Mesenchymal stem cell (in vitro differentiated cells and primary cell): Measurements from ENCODE around the gene PTPN20. TPM values are rescaled to one million over a fixed set of nuclear protein-coding genes. Genes with fewer than 3 reads are reported as not detected.
"Not testable (repeated sequence)": the region's sequence is repeated elsewhere in the genome, so short reads cannot be mapped to it uniquely, and the experiment has no call there.

ENCODE experiments used
- DNase-seq: peaks from one replicate; pipeline ENCODE4 v3.0.0-alpha.2; 2013
- H2AFZ ChIP-seq: one replicate; pipeline ENCODE4 v1.6.1; 2013; ENCODE audit warnings: low read depth, mild to moderate bottlenecking, control low read depth, inconsistent platforms, low read length, moderate library complexity
- H2AK5ac ChIP-seq: 2 replicates; pipeline ENCODE4 v1.6.1; 2013; ENCODE audit warnings: low read length, moderate library complexity, mild to moderate bottlenecking, inconsistent platforms; ENCODE audit not compliant: severe bottlenecking
- H2BK120ac ChIP-seq: one replicate; pipeline ENCODE4 v1.6.1; 2013; ENCODE audit warnings: low read depth, mild to moderate bottlenecking, inconsistent platforms, low read length, moderate library complexity
- H2BK12ac ChIP-seq, 2 experiments: one replicate each; pipeline ENCODE4 v1.6.1; 2013; ENCODE audit warnings: inconsistent platforms in 2 of 2, low read length in 2 of 2, mild to moderate bottlenecking in 2 of 2, moderate library complexity in 2 of 2, control low read depth in 1 of 2
- H2BK15ac ChIP-seq: one replicate; pipeline ENCODE4 v1.6.1; 2013; ENCODE audit warnings: mild to moderate bottlenecking, low read depth, inconsistent platforms; ENCODE audit not compliant: poor library complexity, severe bottlenecking
- H2BK5ac ChIP-seq: 2 replicates; pipeline ENCODE4 v1.6.1; 2013; ENCODE audit warnings: low read depth, mild to moderate bottlenecking, low read length, control low read depth, inconsistent platforms; ENCODE audit not compliant: poor library complexity, severe bottlenecking
- H3K14ac ChIP-seq, 2 experiments: one replicate each; pipeline ENCODE4 v1.6.1; 2013; ENCODE audit warnings: inconsistent platforms in 2 of 2, low read length in 2 of 2, control low read depth in 1 of 2, mild to moderate bottlenecking in 1 of 2, moderate library complexity in 1 of 2
- H3K18ac ChIP-seq, 2 experiments: one replicate each; pipeline ENCODE4 v1.6.1; 2013; ENCODE audit warnings: inconsistent platforms in 2 of 2, low read length in 2 of 2, control low read depth in 1 of 2, low read depth in 1 of 2, mild to moderate bottlenecking in 1 of 2
- H3K23ac ChIP-seq, 2 experiments: one replicate each; pipeline ENCODE4 v1.6.1; 2013; ENCODE audit warnings: inconsistent platforms in 2 of 2, low read length in 2 of 2, mild to moderate bottlenecking in 2 of 2, moderate library complexity in 2 of 2, control low read depth in 1 of 2
- H3K27ac ChIP-seq: 2 replicates; pipeline ENCODE4 v1.5.1; 2013; ENCODE audit warnings: mild to moderate bottlenecking, moderate library complexity, low read length, control low read depth, inconsistent platforms; ENCODE audit not compliant: poor library complexity, severe bottlenecking
- H3K27me3 ChIP-seq, 2 experiments: 2 replicates each; pipeline versions ENCODE4 v1.6.1 to v1.7.0; 2013; ENCODE audit warnings: low read length in 2 of 2, mild to moderate bottlenecking in 2 of 2, moderate library complexity in 2 of 2, control low read depth in 1 of 2, inconsistent platforms in 1 of 2; ENCODE audit not compliant: control insufficient read depth in 1 of 2, insufficient read depth in 1 of 2
- H3K36me3 ChIP-seq, 2 experiments: 2 replicates each; pipeline versions ENCODE4 v1.6.1 to v1.7.0; 2013; ENCODE audit warnings: low read length in 2 of 2, control low read depth in 1 of 2, inconsistent platforms in 1 of 2, low read depth in 1 of 2, mild to moderate bottlenecking in 1 of 2; ENCODE audit not compliant: insufficient read depth in 2 of 2, control insufficient read depth in 1 of 2
- H3K4ac ChIP-seq, 2 experiments: one replicate each; pipeline ENCODE4 v1.6.1; 2013; ENCODE audit warnings: inconsistent platforms in 2 of 2, low read length in 2 of 2, mild to moderate bottlenecking in 2 of 2, moderate library complexity in 2 of 2, control low read depth in 1 of 2, low read depth in 1 of 2
- H3K4me1 ChIP-seq: 2 replicates; pipeline ENCODE4 v1.6.1; 2013; ENCODE audit warnings: low read depth, low read length, control low read depth; ENCODE audit not compliant: control insufficient read depth, insufficient read depth
- H3K4me2 ChIP-seq: 2 replicates; pipeline ENCODE4 v1.6.1; 2013; ENCODE audit warnings: low read length, mild to moderate bottlenecking, inconsistent platforms; ENCODE audit not compliant: poor library complexity, severe bottlenecking
- H3K4me3 ChIP-seq, 2 experiments: 2 replicates each; pipeline versions ENCODE4 v1.5.1 to v1.7.0; 2013; ENCODE audit warnings: low read length in 2 of 2, mild to moderate bottlenecking in 2 of 2, control low read depth in 1 of 2, low read depth in 1 of 2; ENCODE audit not compliant: insufficient read depth in 1 of 2
- H3K79me1 ChIP-seq: replicated peaks from 2 replicates; pipeline ENCODE4 v1.6.1; 2013; ENCODE audit warnings: mild to moderate bottlenecking, control low read depth, low read length, inconsistent platforms; ENCODE audit not compliant: poor library complexity, severe bottlenecking
- H3K9ac ChIP-seq: 2 replicates; pipeline ENCODE4 v1.7.0; 2013; ENCODE audit warnings: mild to moderate bottlenecking, low read length, moderate library complexity
- H3K9me3 ChIP-seq: 2 replicates; pipeline ENCODE4 v1.7.0; 2013; ENCODE audit warnings: mild to moderate bottlenecking, low read length; ENCODE audit not compliant: control insufficient read depth
- H4K8ac ChIP-seq: one replicate; pipeline ENCODE4 v1.6.1; 2013; ENCODE audit warnings: inconsistent platforms, mild to moderate bottlenecking, low read length, moderate library complexity
- H4K91ac ChIP-seq: one replicate; pipeline ENCODE4 v1.6.1; 2013; ENCODE audit warnings: mild to moderate bottlenecking, low read length, inconsistent platforms
- WGBS: methylation state at CpG from one replicate; pipeline ENCODE4 v1.1.7; 2013; ENCODE audit warnings: mixed read lengths; 5-methylcytosine and 5-hydroxymethylcytosine counted together
- polyA plus RNA-seq, 2 experiments: library from polyadenylated mRNA; stranded (reverse); fragments of 200-250 nt; gene quantifications; one replicate each; pipeline ENCODE4 v1.2.3, GENCODE V29; 2013

PTPN20 gene, protein sequence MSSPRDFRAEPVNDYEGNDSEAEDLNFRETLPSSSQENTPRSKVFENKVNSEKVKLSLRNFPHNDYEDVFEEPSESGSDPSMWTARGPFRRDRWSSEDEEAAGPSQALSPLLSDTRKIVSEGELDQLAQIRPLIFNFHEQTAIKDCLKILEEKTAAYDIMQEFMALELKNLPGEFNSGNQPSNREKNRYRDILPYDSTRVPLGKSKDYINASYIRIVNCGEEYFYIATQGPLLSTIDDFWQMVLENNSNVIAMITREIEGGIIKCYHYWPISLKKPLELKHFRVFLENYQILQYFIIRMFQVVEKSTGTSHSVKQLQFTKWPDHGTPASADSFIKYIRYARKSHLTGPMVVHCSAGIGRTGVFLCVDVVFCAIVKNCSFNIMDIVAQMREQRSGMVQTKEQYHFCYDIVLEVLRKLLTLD
- polyA plus RNA-seq (2013, experiment 1 of 2) = not detected
- polyA plus RNA-seq (2013, experiment 2 of 2) = not detected

DNA sequence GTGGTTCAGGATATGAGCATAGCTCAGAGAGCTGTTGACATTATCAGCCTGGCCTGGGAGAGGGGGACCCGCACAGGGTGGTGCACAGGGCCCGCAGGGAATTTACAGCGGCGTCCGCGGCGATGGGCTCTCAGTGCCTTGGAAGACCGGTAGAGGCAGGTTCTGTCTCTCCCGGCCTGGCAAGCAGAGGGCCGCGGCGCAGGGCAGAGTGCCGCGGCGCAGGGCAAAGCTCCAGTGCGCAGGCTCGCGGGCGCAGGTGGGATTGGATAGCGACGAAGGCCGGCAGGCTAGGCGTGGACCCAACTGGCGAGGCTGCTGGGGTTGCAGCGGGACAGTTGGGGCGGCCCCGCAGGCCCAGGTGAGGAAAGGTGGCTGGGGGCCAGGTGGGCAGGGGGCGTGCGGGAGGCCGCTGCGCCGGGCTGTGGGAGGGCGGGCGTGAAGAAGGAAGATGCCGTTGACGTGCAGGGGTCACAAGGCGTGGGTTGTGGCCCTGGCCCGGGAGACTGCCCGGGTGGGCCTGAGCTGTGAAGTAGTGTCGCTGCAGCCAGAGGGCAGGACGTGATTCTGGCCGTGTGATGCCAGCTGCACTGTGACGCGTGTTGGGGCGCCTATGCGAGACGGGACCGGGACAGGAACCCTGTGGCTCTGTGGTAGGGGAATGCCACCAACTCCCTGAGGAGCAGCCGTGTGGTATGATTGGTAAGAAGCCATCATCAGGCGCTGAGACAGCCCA is at the start of gene PTPN20:
PTPN20 (plus strand) TSS at position 285 of the 733 bp plus-strand sequence. CDS start 21,072 bp downstream, outside the sequence.
- not testable (repeated sequence) for H4K8ac ChIP-seq, H3K9me3 ChIP-seq, H2BK12ac ChIP-seq, H3K4me3 ChIP-seq, H2AFZ ChIP-seq, H3K4me2 ChIP-seq, H4K91ac ChIP-seq, H2AK5ac ChIP-seq, H3K9ac ChIP-seq, H3K4ac ChIP-seq, H3K14ac ChIP-seq, H3K36me3 ChIP-seq, H3K27me3 ChIP-seq, DNase-seq, H3K4me1 ChIP-seq, H2BK15ac ChIP-seq, H3K23ac ChIP-seq, H3K79me1 ChIP-seq, H2BK120ac ChIP-seq, H2BK5ac ChIP-seq, H3K27ac ChIP-seq, H3K18ac ChIP-seq
- over 99% methylated on average over 15 of the region's 50 CpGs for WGBS

DNA sequence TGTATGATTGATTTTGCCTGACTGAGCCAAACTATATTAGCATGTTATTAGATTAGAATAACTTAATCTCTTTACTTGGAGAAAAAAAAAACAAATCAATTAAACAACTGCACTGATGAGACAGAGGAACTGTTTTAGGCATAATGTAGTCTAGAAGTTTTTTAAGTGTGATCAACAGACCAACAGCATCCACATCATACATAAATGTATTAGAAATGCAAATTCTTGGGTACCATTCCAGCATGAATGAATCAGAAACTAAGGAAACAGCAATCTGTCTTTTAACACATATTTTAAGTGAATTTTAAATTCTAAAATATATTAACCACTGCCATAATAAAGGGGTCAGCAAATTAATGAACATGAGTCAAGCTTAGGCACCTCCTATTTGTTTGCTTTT is 41.5 kb upstream of the PTPN20 start:
- not testable (repeated sequence) for H4K91ac ChIP-seq, H3K9me3 ChIP-seq, H2BK120ac ChIP-seq, H2BK15ac ChIP-seq, H3K4me3 ChIP-seq, H2AK5ac ChIP-seq, H3K27ac ChIP-seq, H3K4ac ChIP-seq, H4K8ac ChIP-seq, H3K9ac ChIP-seq, H3K79me1 ChIP-seq, H3K14ac ChIP-seq, H3K4me1 ChIP-seq, H3K4me2 ChIP-seq, H3K36me3 ChIP-seq, H3K23ac ChIP-seq, H3K18ac ChIP-seq, H2BK12ac ChIP-seq, H3K27me3 ChIP-seq, H2AFZ ChIP-seq, H2BK5ac ChIP-seq, DNase-seq

DNA sequence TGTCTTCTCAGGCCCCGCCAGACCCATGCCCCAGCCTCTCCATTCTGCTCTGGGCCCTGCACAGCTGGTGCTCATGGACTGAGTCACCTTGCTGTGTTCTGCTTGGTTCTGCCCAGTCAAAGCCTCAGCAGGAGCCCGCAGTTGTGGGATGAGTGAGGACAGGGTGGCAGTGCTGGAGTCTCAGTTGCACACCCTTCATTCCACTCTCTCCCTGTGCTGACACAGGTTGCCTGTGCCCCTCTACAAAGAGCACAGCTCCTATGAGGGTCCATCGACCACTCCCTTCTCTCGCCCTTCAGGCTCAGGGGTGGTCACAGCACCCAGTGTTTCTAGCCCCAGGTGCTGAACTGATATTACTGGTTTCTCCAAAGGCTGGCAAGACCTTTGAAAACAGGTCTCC is 39.6 kb upstream of the PTPN20 start:
- not testable (repeated sequence) for H3K36me3 ChIP-seq, H3K27me3 ChIP-seq, H3K4me2 ChIP-seq, DNase-seq, H3K9me3 ChIP-seq, H2BK120ac ChIP-seq, H3K4ac ChIP-seq, H2BK15ac ChIP-seq, H2AK5ac ChIP-seq, H4K91ac ChIP-seq, H3K27ac ChIP-seq, H2AFZ ChIP-seq, H3K18ac ChIP-seq, H3K9ac ChIP-seq, H3K14ac ChIP-seq, H3K79me1 ChIP-seq, H3K4me1 ChIP-seq, H2BK5ac ChIP-seq, H2BK12ac ChIP-seq, H4K8ac ChIP-seq, H3K23ac ChIP-seq, H3K4me3 ChIP-seq
- 79% methylated on average over 3 of the region's 4 CpGs for WGBS

DNA sequence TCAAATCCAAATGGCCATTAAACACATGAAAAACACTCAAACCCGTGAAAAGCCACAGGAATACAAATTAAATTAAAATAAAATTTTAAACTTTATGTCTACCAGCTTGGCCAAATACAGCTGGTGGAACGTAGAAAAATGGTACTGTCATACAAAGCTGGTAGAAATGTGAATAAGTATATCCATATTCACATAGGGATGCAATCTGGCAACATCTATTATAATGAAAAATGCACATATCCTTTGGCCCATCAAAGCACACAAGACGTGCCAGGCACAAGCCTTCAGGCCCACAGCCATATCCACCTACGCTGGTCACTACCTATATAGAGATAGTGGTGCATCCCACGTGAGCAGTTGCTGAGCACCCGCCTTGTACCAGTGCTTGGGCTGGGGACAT is 35.9 kb upstream of the PTPN20 start:
- H2BK15ac ChIP-seq, H3K18ac ChIP-seq, H3K4me1 ChIP-seq, H3K4me2 ChIP-seq, H3K4ac ChIP-seq, H3K23ac ChIP-seq, H2AFZ ChIP-seq, H2BK12ac ChIP-seq, H3K27me3 ChIP-seq, H4K91ac ChIP-seq, H3K14ac ChIP-seq, DNase-seq, H2BK120ac ChIP-seq, H3K36me3 ChIP-seq, H2BK5ac ChIP-seq, H3K9ac ChIP-seq, H3K79me1 ChIP-seq, H3K4me3 ChIP-seq, H4K8ac ChIP-seq, H3K27ac ChIP-seq, H3K9me3 ChIP-seq, H2AK5ac ChIP-seq: not testable (repeated sequence)
- WGBS = no CpG with 5 or more reads among the region's 6 CpGs
